Caki2 (cell line): Measurements from ENCODE around the gene MCM7. TPM values are rescaled to one million over a fixed set of nuclear protein-coding genes. Genes with fewer than 3 reads are reported as not detected.
A peak's percentile ranks its signal among the peaks of the same experiment; 100 is the strongest.

Source experiments
- DNase-seq: peaks from one replicate; pipeline ENCODE4 v3.0.0-alpha.2; 2015; ENCODE audit warnings: low read depth
- in situ Hi-C: cut with HindIII; loops from 2 replicates; pipeline ENCODE4 v1.10.0; 2016; ENCODE audit warnings: low sequenced_read_pairs, low pct_unique_long_range_greater_than_20kb, mixed read lengths
- total RNA-seq: library from RNA; depleted of rRNA; stranded (reverse); fragments of >200 nt; shearing (Covaris generic); gene quantifications from 2 replicates; pipeline ENCODE4 v1.2.3, GENCODE V29; 2014; ENCODE audit warnings: low replicate concordance; rRNA removed

Gene MCM7
- total RNA-seq, 1 experiment from 2014 or later: 243 TPM

DNA sequence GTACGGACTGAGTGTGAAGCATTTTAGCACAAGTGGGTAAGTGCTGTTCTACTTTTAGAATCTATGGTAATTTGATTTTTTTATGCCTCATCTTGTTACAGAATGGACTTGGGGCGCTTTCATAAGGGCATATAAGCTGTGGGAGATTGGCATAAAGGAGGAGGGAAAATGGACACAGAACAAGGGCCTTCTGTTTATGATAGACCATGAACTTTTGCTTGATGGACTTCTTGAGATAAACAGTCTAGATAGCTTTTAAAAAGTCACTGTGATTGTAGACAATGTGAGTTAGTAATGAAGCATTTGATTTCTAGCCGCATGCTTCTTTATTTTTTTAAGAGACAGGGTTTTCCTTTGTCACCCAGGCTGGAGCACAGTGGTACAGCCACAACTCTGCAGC is 49.6 kb downstream of the MCM7 start:
- in situ Hi-C loops: no loop called here
- DNase-seq: no peak

DNA sequence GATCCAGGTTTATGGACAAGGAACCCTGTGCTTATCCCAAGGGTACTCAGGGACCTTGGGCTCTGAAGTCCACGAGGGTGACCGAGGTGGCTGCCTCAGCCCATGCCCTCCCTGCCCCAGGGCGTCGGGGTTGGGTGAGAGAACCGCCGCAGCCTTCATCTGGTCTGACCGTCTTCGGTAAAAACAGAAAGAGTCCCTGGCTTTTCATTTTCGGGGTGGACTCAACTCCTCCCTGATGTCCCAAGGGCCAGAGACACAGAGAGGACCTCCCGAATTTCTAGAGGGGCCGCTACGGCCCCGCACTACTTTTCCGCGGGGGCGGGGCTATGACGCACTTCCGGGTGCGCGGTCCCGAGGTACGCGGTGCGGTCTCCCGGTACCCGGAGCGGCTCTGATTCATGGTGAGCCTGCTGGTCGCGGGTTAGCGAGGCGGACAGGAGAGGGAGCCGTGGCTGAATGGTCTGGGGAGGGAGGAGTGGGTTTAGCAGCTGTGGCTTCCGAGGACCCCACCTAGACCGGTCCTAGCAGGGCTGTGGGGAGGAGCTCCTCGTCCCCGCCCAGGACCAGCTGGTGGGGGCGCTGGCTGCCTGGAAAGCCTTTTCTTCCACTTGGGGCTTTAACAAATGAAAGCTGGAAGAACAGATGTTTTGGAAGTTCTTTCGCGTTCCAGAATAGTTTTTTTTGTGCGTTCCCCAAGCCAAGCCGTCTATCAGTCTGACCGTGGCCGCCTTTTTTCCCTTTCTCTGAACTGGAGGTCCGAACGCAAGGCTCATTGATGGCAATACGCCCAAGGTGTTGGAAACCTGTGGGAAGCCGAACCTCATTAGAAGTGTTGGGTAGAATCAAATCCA is 51.5 kb downstream of the MCM7 start, which contains the start of gene ZSCAN21:
Gene ZSCAN21 (plus strand): TSS at position 334 of the 851 bp plus-strand sequence. CDS start 7,233 bp downstream, outside the sequence.
- peak; percentile 78 for DNase-seq
- in situ Hi-C loops: no loop called here

DNA sequence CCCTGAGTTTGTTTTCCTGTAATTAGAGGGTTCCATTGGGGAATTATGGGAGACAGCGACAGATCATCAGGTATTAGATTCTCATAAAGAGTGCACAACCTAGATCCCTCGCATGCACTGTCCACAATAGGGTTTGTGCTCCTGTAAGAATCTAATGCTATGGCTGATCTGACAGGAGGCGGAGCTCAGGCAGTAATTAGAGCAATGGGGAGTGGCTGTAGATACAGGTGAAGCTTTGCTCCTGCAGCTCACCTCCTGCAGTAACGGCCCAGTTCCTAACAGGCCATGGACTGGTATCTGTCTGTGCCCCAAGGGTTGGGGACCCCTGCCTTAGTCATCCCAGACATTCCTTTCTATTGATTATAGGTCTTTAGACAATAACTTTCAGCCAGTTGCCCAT is 52.5 kb downstream of the MCM7 start:
- in situ Hi-C loops: no loop called here
- DNase-seq: no peak

DNA sequence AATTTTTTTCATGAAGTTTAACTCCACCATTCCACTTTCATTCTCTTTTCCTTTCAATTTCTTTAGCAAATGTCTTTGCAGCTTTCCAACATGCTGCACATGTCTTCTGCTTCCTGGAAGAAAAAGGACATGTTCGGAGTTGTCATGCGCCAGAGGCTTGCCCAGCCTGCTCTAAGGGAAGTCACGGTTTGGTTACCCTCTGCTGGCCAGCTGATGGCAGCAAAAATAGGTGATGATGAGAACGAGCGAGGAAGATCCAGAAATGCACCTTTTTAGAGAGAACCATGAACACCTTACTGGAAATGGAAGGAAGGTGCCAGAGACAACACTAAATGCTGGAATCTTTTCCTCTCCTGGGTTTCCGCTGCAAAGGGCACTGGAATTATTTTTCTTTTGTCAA is 56.5 kb downstream of the MCM7 start:
- in situ Hi-C loops: no loop called here
- no peak for DNase-seq

Other genes with a start within 250 kb of the MCM7 start
- not detected in 2 replicates for gene OR2AE1, start 224.4 kb downstream of the MCM7 start, total RNA-seq
- 15.5 and 19.3 TPM in 2 replicates for gene TRIM4, start 181.9 kb downstream of the MCM7 start, total RNA-seq
- gene GJC3, start 171.8 kb downstream of the MCM7 start, total RNA-seq: not detected in 2 replicates
- 1.1 TPM in 1 of 2 replicates, not detected in the other for gene AZGP1, start 125.4 kb downstream of the MCM7 start, total RNA-seq
- 20.3 and 23.0 TPM in 2 replicates for gene ZKSCAN1, start 85.8 kb downstream of the MCM7 start, total RNA-seq
- gene ZSCAN21, start 51.6 kb downstream of the MCM7 start, total RNA-seq: 1.0 and 4.4 TPM in 2 replicates
- 47.7 and 51.4 TPM in 2 replicates for gene ZNF3, start 19.7 kb downstream of the MCM7 start, total RNA-seq
- gene COPS6, start 12.4 kb downstream of the MCM7 start, total RNA-seq: 91.2 and 92.5 TPM in 2 replicates
- 25.8 and 28.1 TPM in 2 replicates for gene AP4M1, start 246 bp upstream of the MCM7 start, total RNA-seq
- 17.8 and 29.7 TPM in 2 replicates for gene TAF6, start 18.0 kb upstream of the MCM7 start, total RNA-seq
- gene CNPY4, start 18.2 kb upstream of the MCM7 start, total RNA-seq: 9.5 and 25.8 TPM in 2 replicates
- gene MBLAC1, start 25.6 kb upstream of the MCM7 start, total RNA-seq: 0.52 and 2.5 TPM in 2 replicates
- 63.0 and 126 TPM in 2 replicates for gene LAMTOR4, start 47.5 kb upstream of the MCM7 start, total RNA-seq
- gene TRAPPC14, start 57.3 kb upstream of the MCM7 start, total RNA-seq: 2.2 and 2.3 TPM in 2 replicates
- gene GAL3ST4, start 67.2 kb upstream of the MCM7 start, total RNA-seq: not detected in 2 replicates
- 1.4 and 1.6 TPM in 2 replicates for gene GPC2, start 76.0 kb upstream of the MCM7 start, total RNA-seq
- gene STAG3, start 76.5 kb upstream of the MCM7 start, total RNA-seq: not detected in 2 replicates
- 1.4 TPM in 1 of 2 replicates, not detected in the other for gene PVRIG, start 118.6 kb upstream of the MCM7 start, total RNA-seq
- not detected in 2 replicates for gene SPDYE3, start 206.3 kb upstream of the MCM7 start, total RNA-seq